ENCODE measurements around the gene LITAF.

The LITAF gene

GRCh38 chr16:11499295-11500089, 87.2 kb downstream of the LITAF start:
- H3K4me3 ChIP-seq (ENCODE audit: low read length) = no peak overlapping the region
- TF ChIP-seq, protein P1, sequence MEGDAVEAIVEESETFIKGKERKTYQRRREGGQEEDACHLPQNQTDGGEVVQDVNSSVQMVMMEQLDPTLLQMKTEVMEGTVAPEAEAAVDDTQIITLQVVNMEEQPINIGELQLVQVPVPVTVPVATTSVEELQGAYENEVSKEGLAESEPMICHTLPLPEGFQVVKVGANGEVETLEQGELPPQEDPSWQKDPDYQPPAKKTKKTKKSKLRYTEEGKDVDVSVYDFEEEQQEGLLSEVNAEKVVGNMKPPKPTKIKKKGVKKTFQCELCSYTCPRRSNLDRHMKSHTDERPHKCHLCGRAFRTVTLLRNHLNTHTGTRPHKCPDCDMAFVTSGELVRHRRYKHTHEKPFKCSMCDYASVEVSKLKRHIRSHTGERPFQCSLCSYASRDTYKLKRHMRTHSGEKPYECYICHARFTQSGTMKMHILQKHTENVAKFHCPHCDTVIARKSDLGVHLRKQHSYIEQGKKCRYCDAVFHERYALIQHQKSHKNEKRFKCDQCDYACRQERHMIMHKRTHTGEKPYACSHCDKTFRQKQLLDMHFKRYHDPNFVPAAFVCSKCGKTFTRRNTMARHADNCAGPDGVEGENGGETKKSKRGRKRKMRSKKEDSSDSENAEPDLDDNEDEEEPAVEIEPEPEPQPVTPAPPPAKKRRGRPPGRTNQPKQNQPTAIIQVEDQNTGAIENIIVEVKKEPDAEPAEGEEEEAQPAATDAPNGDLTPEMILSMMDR (conservative IDR thresholded peaks at IDR 0.05; ENCODE audit: low read depth, low read length) = no peak
- no peak for DNase-seq (ENCODE audit: low read depth)

DNA sequence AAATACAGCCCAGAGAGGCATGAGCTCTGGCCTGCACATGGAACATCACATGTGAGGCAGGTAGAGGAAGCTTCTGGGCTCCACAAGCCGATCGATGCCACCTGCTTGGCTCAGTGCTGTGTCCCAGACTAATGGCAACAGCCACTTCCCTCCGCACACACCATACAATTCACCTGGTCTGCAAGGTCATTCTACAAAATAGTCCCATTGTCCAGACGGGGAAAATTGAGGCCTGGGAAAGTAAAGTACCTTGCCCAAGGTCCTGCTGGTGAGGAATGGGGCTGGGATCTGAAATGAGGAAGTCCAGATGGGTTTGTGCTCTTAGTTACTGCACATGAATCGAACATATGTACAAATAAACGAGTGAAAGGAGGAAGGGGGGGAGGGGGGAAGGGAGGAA, 88.0 kb downstream of the LITAF start:
- TF ChIP-seq, protein P1 (conservative IDR thresholded peaks at IDR 0.05; ENCODE audit: low read depth, low read length) = no peak
- no peak for DNase-seq (ENCODE audit: low read depth)

GRCh38 chr16:11497851-11498289, 88.8 kb downstream of the LITAF start:
- H3K4me3 ChIP-seq (ENCODE audit: low read length) = no peak overlapping the region
- TF ChIP-seq, protein P1 (conservative IDR thresholded peaks at IDR 0.05; ENCODE audit: low read depth, low read length) = no peak
- peak; percentile 67 for DNase-seq (ENCODE audit: low read depth)

More for the DNA sequence above, 88.0 kb downstream of the LITAF start:
- no peak overlapping the region for H3K4me3 ChIP-seq (ENCODE audit: low read length)

All from retinal pigment epithelial cell (primary cell).